T47D (cell line): ENCODE data around the gene CADM2.
A peak's percentile ranks its signal among the peaks of the same experiment; 100 is the strongest.

ENCODE experiments used
- DNase-seq, 2 experiments: peaks; one replicate each; pipeline versions ENCODE4 v3.0.0 to v3.0.0-alpha.2; 2011 to 2012; ENCODE audit warnings: low read depth in 1 of 2, low spot score in 1 of 2
- JUND ChIP-seq: IDR thresholded peaks from 2 replicates; pipeline ENCODE4 v1.6.1; 2012; ENCODE audit warnings: low read depth
- in situ Hi-C: cut with HindIII; loops from 2 replicates; pipeline ENCODE4 v1.10.0; 2016; ENCODE audit warnings: low sequenced_read_pairs, low pct_unique_long_range_greater_than_20kb

The CADM2 gene

GRCh38 chr3:85574006-85574705, 615.4 kb downstream of the CADM2 start:
- no peak for DNase-seq
- in situ Hi-C loops, result no loop called here

DNA sequence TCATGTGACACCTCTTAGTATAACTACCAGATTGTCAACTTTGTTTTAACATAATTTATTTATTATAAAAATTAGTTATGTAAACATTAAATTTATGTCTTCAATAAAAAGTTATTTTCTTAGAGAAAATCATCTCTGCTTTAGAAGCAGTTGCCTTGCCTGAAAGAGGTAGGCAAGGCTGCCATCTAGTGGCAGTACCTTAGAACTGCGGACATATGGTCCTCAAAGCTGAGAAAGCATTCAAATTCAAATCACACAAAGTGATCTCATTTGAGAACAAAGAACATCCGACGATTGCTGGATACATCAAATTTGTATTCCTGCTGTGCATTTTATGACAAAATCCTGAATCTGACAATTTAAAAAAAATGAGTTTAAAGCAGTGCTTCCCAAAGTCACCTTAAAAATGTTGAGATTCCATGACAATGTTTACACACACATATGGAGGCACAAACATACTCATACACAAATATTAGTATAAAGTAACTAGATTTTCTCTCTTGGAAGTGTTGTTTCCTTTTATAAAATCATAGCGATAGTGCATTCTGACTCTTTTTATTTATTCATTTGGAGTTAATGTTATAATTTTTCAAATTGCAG, 617.4 kb downstream of the CADM2 start:
- TF ChIP-seq JUND, result no peak
- in situ Hi-C loops, result no loop called here
- DNase-seq, result peak; percentile 1 to 67

More at GRCh38 chr3:85574006-85574705, 615.4 kb downstream of the CADM2 start:
- TF ChIP-seq JUND, result no peak

DNA sequence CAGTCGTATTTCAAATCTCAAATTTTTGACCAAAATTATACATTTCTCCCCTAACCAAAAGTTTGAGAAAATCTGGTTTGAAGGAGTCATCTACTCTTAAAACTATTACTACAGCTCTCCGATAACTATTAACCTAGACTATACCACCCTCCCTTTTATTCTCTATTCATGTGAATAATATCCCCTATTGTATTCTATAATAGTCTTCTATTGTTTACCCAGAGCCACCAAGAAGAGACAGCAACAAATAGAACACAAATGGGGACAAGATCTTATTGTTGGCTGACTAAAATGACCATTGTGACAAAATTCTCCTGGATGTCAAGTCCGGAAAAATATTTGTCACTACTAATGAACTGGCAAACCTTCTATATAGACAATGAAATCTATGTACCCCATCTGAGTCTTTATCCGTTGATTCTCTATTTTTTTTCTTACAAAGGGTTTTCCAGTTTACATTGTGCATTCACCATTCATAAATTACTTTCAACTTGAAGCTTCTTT, 618.0 kb downstream of the CADM2 start:
- no peak for DNase-seq
- TF ChIP-seq JUND, result no peak
- in situ Hi-C loops, result no loop called here

DNA sequence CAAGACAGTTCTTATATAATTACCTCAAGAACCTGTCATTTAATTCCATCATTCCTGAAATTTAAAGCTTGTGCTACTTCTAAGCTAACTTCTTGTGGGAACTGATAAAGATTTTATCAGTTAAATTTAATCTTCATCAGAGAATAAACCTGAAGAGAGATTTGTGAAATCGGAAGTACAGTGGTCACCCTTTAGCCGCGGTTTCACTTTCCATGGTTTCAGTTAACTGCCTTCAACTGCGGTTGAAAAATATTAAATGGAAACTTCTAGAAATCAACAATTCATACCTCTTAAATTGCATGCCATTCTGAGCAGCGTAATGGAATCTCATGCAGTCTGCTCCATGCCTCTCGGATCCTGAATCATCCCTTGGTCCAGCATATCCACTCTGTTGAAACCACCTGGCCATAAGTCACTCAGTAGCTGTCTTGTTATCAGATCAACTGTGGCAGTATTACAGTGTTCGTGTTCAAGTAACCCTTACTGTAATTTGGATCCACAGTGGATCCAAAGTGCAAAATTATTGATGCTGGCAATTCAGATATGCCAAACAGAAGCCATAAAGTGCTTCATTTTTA, 626.1 kb downstream of the CADM2 start:
- in situ Hi-C loops, result no loop called here
- no peak for TF ChIP-seq JUND
- DNase-seq, result peak in 1 of 2 experiments; percentile 13

- no peak for TF ChIP-seq JUND
Observed at GRCh38 chr3:85586018-85586417, 627.2 kb downstream of the CADM2 start.

DNA sequence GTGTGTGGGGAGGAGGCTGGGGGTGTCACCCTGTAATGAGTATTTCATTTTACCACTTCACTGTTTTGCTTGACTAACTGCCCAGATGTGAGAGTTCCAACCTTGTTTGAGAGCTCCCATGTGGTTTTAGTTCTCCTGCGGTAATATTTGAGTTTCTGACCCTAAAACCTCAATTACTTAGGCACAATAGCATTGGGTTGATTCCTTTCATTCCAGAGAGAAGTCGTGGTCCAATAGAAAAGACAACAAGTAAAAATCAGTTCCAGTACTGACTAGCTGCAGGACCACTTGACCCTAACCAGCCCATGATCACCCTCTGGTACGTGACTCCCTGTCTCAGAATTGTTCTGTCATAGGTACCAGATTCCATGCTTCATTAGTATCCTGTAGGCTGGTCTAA, 630.4 kb downstream of the CADM2 start:
- in situ Hi-C loops, result no loop called here
- no peak for TF ChIP-seq JUND
- no peak for DNase-seq

More at GRCh38 chr3:85586018-85586417, 627.2 kb downstream of the CADM2 start:
- in situ Hi-C loops, result no loop called here
- no peak for DNase-seq

GRCh38 chr3:85591451-85591850, 632.7 kb downstream of the CADM2 start:
- in situ Hi-C loops, result no loop called here
- no peak for TF ChIP-seq JUND
- DNase-seq, result no peak

DNA sequence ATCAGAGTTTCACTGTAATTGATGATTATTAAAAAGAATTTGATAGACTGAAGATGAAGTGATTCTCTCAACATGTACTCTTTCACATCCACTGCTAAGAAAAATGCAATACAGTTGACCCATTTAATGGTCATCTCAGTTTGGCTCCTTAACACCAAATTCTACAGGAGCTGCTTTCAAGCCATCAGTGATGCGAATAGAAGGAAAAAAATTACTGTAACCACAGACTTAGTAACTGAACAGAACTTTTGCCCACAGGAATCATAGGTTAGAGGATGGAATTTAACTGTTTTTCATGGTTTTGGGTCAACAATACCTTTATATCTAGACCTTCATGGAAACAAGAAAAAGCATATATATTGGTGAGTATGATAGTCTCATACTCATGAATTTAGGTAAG, 633.5 kb downstream of the CADM2 start:
- TF ChIP-seq JUND, result no peak
- in situ Hi-C loops, result no loop called here
- no peak for DNase-seq

GRCh38 chr3:85594676-85595075, 635.9 kb downstream of the CADM2 start:
- in situ Hi-C loops, result no loop called here
- no peak for TF ChIP-seq JUND
- DNase-seq, result no peak

DNA sequence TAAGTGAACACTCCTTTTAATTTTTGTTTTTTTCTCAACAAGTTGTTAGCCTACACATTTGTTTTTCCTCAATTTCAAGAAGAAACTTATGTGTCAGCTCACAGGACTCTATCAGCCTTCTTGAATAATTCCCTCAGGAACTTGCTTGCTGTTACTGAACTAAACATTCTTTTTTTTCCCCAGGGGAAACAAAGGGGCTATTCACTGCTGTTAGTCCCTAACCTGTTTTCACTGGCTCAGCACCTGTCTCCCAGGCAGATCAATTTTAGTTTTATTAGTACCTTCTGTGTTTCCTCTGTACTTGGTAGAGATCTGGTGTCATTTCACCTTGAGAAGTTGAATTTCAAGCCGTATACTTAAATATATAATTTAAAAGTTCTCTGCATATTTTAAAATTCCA, 644.6 kb downstream of the CADM2 start:
- no peak for TF ChIP-seq JUND
- in situ Hi-C loops, result no loop called here
- DNase-seq, result no peak

- no peak for TF ChIP-seq JUND
- no peak for DNase-seq
- in situ Hi-C loops, result no loop called here
Observed at GRCh38 chr3:85604641-85605040, 645.9 kb downstream of the CADM2 start.

GRCh38 chr3:85605066-85605465, 646.3 kb downstream of the CADM2 start:
- in situ Hi-C loops, result no loop called here
- no peak for DNase-seq
- TF ChIP-seq JUND, result no peak

- in situ Hi-C loops, result no loop called here
- TF ChIP-seq JUND, result no peak
- no peak for DNase-seq
Observed at GRCh38 chr3:85626662-85627061, 667.9 kb downstream of the CADM2 start.

DNA sequence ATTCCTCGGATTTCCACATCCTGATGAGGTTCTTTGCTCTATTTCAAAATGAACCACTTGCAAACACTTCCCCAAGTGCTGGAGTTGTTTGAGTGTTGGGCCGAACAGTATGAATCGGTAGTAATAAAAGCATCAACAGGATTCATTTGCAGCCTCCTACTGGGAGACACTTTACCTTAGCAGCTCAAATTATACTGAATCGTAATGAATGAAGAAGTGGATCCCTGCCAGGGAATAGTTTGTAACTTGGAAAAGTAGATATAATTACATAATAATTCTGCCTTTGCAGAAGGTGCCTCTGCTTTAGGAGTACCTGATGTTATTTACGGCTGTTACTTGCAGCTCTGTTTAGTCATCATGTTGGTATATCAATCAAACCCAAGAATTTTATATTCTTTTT, 669.1 kb downstream of the CADM2 start:
- in situ Hi-C loops, result no loop called here
- DNase-seq, result no peak

More for the DNA sequence above, 669.1 kb downstream of the CADM2 start:
- TF ChIP-seq JUND, result no peak
